Measurements from ENCODE around the gene AMPH.

The AMPH gene

DNA sequence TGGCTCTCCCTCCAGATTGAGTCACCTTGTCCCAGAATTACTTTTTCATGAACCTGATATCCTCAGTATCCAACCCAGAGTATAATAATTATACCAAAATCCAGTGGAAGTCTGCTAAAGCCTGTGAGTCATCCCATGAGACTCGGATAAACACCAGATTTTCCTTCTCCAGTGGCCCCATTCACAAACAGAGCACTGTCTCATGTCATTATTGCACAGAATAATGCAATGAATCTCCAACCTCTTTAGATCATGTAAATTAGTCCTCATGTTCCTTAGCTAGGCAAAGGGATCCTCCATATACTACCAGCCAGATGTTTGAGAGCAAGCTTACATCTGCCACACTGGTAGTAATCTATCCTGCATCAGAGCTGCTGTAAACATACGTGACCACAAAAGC lies 89.0 kb downstream of the AMPH start:
- DNase-seq (ENCODE audit: low read depth), result no peak

DNA sequence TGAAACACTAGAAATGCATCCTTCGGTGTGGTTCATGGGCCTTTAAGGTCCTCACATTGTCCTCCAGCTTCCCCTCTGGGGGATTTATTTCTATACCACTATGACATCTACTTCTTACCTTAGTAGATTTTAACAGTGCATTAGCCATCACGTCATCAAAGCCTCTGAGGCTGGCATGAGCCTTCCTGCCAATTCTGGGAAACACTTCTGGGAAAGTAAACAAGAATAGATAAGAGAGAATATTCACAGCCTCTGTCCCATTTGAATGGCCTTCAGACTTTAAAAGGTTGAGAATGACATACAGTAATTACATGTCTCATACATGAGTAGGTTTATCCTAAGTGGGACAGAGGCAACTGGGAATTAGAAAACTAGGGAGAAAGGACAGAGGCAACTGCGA lies 89.7 kb downstream of the AMPH start:
- DNase-seq (ENCODE audit: low read depth), result no peak

DNA sequence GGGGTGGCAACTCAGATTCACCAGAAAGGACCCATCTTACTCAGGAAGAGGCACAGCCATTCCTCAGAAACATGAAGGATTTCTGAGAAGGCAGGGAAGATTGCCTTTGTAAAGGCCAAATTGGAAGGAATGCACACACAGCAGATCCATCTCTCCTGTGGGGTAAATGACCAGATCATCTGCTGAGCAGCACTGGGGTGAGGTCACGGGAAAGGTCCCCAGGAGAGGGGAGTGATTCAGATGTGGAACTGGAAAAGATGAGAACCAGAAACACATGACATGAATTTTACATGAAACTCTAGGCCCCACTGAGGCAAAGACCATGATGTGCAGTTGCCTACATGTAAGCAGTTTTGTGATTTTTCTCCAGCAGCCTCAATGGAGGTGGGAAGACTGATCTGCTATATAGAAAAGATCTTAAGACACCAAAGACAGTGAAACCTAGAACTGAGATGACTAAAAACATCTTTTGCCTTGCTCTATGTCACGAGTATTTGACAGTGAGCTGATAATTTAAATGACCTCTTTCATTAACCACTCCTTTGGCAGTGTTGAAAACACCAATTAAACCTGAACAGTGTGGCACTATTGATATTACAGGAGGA lies 91.6 kb downstream of the AMPH start:
- DNase-seq (ENCODE audit: low read depth), result no peak

DNA sequence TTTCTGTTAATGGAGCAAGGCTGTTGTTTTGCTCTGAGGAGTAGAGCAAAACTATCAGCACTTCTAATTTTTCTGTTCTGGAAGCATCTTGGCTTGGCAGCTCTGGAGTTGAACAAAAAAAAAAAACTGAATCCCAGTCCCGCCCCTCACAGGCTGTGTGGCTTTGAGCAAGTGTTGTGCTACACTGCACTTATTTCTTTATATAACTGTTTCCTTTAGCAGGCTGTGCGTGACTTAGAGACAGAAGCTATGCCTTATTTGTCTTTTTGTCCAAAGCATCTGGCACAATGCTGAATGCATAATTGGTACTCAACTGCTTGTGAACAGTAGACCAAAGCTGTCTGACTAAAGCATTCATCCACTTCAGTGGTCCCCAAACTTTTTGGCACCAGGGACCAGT lies 96.1 kb downstream of the AMPH start:
- DNase-seq (ENCODE audit: low read depth), result no peak

DNA sequence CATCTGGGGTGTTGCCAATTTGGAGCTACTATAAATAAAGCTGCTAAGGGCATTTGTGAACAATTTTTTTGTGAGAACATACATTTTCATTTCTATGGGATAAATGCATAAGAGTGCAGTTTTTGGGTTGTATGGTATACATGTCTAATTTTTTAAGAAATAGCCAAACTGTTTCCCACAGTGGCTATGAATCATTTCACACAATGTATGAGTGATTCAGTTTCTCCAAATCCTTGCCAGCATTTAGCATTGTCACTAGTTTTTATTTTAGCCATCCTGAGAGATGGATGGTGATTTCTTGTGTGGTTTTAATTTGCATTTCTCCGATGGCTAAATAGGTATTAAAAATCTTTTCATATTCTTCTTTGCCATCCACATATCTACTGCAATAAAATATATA lies 105.3 kb downstream of the AMPH start:
- DNase-seq (ENCODE audit: low read depth), result no peak

DNA sequence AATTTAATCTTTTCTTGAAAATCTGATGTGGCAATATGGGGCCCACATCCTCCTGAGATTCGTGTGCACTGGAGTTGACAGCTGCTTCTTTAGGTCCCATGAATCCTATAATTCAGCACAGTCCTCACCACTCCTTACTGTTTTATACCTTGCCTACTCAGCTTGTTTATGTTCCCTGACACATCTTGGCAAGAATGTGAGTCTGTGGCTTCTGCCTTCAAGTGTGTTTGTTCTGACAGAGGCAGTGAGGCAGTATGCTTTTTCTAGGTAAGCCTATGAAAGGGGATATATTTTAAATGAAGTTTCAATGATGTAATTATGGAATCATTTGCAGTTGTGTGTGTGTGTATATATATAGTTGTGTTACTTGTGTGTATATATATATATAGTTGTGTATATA lies 106.4 kb downstream of the AMPH start:
- DNase-seq (ENCODE audit: low read depth), result no peak

DNA sequence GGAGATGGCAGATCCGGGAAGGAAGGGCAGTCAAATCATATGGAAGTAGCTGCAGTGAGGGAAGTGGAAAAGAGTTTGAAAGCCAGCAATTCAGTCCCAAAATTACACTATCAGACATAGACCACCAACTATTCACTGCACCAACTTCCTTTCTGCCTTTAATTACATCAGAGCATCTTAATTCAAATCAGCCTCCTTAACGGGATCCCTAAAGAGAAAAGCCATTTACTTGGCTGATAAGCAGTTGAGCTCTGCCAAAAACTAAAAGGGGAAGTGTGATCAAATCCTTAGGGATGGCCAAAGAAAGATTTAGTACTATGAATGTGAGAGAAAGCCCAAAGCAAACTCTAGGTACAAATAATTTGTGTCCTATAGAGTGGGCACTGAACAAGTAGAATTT lies 110.4 kb downstream of the AMPH start:
- no peak for DNase-seq (ENCODE audit: low read depth)

DNA sequence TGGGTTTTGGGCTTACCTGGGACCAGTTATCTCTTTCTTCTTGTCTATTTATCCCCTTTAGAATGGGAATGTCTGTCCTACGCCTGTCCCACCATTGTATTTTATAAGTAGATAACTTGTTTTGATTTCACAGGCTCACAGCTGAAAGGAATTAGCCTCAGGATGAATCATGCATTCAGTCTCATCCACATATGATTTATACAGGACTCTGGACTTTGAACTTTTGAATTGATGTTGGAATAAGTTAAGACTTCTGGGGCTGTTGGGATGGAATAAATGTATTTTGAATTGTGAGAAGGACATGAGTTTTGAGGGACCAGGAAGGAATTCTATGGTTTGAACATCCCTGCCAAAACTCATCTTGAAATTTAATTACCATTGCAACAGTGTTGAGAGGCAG lies 112.6 kb downstream of the AMPH start:
- no peak for DNase-seq (ENCODE audit: low read depth)

DNA sequence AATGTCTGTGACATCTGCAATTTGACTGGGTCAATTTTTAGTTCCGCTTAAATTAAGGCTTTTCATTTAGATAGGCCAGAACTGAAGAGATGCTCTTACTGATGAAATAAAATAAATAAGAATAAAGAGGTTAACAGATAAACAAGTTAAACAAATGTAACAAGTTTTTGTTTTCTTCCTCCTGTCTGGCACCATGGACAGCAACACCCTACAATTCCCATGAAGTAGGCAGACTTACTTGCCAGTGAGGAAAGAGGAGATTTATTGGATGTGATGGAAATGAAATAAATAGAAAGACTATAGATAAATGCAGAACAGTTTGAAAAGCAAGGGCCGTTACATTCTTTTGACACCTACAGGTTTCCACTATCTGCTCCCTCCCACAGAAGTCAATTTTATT lies 118.5 kb downstream of the AMPH start:
- DNase-seq (ENCODE audit: low read depth), result no peak

GRCh38 chr7:38512291-38512690 lies 118.9 kb downstream of the AMPH start:
- DNase-seq (ENCODE audit: low read depth), result no peak

DNA sequence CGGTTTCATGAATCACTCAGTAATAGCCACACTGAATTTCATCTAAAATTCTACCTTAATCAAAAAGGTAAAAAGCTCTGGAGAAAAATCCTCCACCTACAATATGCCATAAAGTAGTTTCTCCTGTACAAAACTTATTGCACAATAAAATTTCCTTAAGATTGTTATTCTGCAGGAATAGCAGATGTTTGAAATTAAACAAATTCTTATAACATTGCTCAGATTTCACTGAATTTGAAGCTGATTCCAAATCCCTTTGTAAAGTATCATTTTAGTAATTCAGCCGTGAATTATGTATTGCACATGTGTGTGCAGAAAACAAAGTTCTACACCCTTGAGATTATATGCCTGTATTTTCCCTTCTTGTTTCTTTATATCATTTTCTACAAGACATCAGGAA lies 123.8 kb downstream of the AMPH start:
- no peak for DNase-seq (ENCODE audit: low read depth)

DNA sequence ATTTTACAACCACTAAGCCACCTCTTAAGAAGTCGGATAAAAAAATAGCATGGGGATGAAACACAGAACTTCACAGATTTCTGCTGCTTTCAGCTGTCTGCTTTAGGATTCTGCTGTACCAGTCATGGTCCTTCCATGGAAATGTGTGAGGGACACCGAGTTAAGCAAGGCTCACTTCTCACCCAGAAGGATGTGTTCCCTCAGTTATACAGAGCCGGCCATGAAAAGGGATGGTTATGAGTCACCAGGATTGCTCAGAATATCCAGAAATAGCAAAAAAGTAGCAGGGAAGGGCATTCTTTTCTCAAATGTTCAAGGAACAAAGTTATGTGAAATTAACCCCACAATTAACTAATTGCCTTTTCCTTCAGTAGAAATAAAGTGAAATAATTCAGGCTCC lies 124.4 kb downstream of the AMPH start:
- DNase-seq (ENCODE audit: low read depth), result no peak

DNA sequence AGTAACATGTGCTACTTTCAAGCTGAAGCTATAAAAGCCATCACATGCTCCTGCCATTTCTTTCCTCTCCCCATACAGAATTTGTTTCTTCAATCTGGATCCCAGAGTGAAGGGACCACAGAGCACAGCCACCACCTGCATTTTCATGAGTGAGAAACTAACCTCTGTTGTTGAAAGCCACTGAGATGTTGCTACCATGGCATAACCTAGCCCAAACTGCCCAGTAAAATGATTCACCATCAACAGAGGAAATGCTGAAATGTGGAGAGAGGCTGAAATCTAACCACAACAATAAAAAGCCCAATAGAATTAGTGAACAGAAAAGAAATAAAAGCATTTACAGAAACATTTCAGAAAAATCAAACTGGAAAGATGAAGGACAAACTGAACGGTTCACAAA lies 125.2 kb downstream of the AMPH start:
- DNase-seq (ENCODE audit: low read depth), result no peak

DNA sequence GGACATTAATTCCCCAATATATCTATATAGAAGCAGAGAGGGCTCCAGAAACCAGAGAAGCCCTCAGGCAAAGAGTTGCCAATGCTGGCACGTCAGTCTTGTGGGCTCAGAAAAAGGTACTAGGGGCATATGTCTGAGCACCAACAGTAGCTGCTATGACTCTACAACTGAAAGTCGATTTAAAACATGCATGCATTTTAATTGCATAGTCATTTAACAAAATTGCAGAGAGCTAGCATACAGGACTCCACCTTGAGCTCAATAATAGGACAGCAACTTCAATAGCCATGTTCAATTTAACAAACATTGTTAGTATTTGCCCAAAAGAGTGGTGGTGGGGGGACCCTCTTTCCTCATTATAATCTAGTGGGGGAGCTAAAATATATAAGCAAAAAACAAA lies 126.5 kb downstream of the AMPH start:
- DNase-seq (ENCODE audit: low read depth), result no peak

- DNase-seq (ENCODE audit: low read depth), result no peak
These were observed 128.3 kb downstream of the AMPH start for GRCh38 chr7:38502848-38503247.

- DNase-seq (ENCODE audit: low read depth), result no peak
These were observed 128.9 kb downstream of the AMPH start for GRCh38 chr7:38502289-38502688.

DNA sequence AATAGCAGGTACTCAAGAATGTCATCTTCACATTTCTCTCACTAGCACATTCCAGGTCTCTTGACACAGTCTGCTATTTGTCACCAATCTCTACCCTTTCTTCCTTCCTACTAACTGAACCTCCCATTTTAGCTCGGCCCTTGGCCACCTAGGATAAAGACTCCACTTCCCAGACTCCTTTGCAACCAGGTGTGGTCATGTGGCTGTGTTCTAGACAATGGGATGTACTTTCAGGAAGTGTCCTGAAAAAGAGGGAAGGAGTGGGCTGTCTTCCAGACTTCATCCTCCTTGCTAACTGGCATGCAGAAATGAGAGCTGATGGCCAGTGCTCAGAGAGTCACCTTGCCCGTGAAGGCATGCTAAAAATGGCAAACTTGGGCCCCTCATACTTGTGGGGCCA lies 139.2 kb downstream of the AMPH start:
- DNase-seq (ENCODE audit: low read depth), result no peak

- no peak for DNase-seq (ENCODE audit: low read depth)
These were observed 148.7 kb downstream of the AMPH start for GRCh38 chr7:38482521-38482920.

DNA sequence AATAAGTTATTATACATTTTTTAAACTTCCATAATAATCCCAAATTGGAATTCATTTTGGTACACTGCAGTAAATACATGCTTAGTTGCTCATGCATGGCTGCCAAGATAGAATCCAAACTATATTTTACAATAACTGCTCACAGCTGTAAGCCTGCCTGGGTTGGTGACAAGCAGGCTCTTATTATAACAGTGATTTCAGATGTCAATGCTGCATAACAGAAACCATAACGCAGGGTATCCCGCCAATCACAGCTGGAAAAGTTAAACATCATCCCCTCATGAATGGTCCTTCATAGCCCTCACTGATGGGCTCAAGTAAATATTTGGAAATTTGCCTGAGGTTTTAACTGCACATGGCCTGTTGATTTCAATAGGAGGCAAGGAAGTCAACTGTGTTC lies 149.8 kb downstream of the AMPH start:
- no peak for DNase-seq (ENCODE audit: low read depth)

DNA sequence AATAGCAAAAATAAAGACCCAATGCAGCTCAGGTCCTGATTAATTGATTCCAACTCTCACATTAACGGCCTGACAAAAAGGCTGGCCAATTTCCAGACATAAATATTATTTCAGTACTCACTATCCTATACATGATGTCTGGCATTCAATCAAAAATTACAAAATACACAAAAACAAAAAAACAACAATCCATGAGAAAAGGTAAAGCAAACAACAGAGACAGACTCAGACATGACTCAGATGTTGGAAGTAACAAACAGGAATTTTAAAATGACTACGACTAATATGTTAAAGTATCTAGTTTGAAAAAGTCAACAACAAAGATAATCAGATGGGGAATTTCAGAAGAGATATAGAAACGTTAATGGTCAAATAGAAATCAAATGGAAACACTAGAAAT lies 152.8 kb downstream of the AMPH start:
- no peak for DNase-seq (ENCODE audit: low read depth)

GRCh38 chr7:38477333-38477732 lies 153.8 kb downstream of the AMPH start:
- DNase-seq (ENCODE audit: low read depth), result no peak

GRCh38 chr7:38476764-38477163 lies 154.4 kb downstream of the AMPH start:
- DNase-seq (ENCODE audit: low read depth), result no peak

DNA sequence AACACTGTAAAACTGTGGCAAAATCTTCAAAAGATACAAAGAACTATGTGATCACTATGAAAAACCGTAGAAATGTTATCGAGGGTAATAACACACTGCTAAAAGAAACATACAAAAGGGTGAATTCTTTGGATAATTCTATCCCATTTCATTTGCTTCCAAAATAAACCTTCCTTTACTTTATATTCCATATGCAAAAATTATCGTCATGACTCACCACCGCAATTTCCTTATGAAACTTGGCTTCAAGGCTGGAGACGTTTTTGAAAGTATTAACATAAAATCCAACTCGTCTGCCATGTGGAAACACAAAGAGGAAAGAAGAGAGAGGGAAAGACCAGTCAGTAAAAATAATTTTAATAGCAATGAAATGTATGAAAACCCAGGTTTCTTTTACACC lies 165.2 kb downstream of the AMPH start:
- DNase-seq (ENCODE audit: low read depth), result no peak

DNA sequence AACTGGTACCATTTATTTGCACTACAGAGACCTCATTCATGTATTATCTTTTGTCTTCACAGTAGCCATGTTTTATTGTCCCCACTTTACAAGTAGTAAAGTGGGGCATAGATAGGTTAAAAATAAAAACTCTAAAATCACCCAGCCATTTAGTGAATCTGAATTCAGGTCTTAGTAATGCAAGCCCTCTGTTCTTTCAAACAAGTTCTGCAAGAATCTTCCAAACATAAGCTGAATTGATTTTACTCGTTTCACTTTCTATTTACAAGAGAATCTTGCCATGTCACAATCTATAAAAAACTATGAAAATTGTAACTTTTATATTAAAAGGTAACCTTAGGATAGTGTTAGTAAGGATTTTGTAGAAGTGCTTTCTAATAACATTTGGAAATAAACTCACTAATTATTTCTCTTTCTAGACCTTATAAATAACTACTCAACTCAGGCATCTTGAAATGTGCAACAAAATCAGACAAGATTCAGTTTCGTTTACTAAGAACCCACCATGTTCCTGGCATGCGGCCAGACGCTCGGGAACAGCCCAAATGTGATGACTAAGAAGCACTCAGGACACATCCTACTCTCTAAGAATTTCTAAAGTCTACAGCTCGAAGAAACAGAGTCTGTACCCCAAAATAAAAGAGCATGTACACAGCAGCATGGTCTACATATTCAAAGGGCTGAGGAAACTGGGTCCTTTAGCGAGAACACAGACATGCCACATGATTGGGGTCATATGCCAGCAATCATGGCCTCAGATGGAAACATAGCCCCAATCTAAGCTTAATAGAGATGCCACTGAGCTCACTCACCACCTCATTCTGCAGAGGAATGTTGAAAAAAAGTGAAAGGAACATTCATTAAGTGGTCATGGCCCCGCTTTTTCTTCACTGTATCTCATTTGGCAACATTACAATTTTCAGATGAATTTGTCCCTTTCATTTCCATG lies 167.6 kb downstream of the AMPH start:
- DNase-seq (ENCODE audit: low read depth), result no peak
